GM19099 (cell line): ENCODE measurements around the gene PARD3B.

ENCODE experiments used
- POLR2A ChIP-seq: IDR thresholded peaks from 3 replicates; pipeline ENCODE4 v1.6.1; 2011; ENCODE audit warnings: low read depth; ENCODE audit not compliant: insufficient read length; ENCODE audit errors: extremely low read depth

PARD3B gene

DNA sequence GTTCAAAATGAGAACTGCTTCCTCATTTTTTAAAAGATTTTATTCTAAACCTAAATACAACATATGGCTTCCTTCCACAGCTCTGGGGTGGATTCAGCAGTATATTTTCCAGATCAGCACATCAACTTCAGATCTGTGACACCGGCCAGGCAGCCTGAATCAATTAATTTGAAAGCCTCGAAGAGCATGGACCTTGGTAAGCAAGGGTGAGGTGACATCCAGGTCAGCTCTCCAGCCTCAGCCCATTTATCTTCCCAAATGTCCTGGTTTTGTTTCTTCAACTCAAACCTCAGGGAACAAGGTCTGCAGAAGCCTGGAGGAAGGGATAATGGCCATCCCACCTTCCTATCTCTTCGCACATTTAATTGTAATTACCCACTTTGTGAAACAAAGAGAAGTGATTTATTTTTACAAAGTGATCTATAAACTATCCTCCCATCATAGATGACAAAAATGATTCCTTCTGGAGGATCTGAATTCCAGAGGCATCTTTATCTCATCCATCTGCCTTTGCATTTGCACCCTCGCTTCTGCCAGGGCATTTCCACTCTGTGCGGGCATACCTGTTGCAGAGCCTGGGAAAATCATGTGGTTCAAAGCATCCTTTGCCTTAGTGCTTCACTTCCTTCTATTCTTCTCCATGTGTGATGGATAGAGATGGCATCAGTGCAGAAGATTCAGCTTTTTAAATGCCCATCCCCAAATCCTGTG lies 648.0 kb downstream of the PARD3B start:
- TF ChIP-seq POLR2A = no peak

DNA sequence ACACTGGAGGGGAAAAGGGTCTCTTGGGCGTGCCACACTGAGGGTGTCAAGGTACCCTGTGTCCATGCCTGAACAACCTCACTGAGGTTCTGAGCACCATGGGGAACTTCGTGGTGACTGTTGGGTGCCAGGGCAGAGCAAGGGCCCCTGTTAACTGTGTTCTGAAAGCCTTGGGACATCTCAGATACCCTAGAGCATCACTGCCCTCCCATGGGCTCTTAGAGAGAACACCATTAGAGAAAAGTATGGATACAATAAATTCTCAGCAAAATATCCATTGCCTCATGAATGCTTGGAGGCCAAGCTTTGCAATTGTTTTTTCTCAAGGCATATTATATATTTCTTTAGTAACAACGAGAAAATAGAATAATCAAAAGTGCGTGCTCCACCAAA lies 648.6 kb downstream of the PARD3B start:
- TF ChIP-seq POLR2A = no peak

DNA sequence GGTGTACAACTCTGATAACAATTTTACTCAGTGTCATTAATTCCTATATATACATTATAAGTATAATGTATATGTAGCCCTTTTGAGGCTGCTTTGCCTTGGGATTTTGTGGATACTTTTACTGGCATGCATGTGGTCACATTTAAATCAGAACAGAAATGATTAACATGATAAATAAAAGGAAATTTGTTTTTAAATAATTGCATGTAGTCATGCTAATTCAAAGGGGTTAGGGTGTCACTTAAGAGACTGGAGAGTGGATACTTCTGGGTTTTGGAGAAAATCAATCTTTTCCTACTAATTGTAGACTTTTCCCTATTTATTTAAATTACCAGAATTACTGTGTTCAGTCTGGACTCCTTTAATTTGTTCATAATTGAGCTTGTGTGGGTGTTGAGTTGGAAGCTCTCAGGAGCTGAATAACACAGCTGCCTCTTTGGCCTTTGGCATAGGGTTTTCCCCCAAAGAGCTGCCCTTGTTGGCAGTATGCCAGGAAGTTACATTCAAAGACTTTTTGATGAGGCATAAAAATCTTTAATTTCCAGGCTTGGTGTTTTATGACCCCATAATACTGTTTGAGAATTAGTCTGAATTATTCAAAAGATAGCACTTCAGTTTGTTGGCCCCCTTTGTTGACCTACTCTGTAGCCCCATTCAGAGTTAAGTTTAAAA lies 652.3 kb downstream of the PARD3B start:
- TF ChIP-seq POLR2A = no peak

DNA sequence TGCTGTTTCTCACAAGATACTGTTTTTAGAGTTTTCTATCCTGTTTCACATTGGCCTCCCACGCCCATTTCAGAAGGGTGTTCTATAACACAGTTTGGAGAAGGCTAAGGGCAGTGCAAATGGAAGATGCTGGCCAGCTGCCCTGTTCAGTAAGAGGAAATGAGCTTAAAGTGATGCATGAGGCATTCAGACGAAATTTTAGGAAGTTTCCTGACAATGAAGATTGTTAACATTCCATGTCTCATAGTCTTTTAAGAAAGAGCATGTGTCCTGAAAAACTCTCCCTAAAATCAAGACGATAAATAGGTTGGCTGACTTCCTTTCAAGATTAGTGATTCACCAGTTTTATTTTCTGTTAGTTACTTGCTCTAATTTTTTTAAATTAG lies 652.9 kb downstream of the PARD3B start:
- TF ChIP-seq POLR2A = no peak

DNA sequence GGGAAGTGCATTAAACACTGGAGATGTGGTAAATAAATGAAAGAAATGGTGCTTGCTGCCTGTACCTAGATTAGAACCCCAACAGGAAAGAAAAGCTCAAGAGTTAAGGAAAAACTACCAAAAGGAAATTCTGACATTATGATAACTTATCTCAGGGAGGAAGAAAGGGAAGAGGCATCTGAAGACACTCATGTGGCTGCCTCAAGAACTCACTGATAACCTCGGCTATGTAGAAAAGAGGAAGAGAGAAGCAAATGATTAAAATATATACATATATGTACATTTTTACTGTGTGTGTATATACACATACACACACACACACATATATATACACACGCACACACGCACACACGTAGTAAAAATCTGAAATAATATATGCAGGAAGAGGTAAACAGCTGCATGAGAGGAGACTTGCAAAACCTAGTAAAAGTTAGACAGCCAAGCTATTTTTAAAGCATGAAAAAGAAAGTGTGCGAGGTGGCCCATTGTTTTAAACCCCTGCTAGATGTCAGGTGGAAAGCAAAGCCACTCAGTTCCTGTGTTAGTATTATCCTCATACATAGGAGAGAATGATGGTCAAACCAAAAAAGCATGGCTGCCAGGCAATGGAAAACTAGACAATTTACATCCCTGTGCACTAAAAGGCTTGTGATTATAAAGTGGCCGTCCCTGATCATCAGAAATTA lies 654.0 kb downstream of the PARD3B start:
- TF ChIP-seq POLR2A = no peak

DNA sequence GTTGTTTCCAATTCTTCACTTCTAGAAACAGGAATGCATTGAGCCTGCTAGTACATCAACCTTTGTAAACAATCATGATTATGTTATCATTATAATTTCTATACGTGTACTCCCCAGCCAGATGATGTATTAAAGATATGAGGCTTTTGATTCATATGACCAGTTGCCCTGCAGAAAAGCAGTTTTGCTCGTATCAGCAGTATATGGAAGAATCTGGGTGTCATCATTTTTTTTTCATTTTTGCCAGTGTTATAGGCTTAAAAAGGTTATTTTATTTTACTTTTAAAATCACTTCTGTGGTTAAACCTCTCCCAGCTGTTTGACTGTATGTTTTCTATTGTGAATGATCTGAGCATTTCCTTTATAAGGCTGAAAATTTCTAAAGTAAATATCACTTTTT lies 665.2 kb downstream of the PARD3B start:
- no peak for TF ChIP-seq POLR2A

DNA sequence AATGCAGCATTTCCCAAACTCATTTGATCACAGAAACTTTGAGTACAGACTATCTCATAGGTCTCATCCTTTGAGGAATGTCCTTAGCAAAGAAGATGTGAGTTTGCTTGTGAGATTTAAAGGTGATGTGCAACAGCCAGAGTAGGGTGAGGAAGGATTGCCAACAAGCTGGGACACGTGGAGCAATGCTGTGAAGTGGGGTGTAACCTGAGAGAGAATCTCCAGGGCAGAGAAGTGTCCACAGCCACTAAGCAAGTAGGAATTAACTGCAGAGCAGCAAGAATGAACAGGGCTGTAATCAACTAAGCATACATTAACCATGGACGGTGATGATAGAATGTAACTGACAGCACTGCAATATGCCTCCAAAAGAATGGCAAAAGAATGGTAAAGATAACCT lies 667.1 kb downstream of the PARD3B start:
- TF ChIP-seq POLR2A = no peak

DNA sequence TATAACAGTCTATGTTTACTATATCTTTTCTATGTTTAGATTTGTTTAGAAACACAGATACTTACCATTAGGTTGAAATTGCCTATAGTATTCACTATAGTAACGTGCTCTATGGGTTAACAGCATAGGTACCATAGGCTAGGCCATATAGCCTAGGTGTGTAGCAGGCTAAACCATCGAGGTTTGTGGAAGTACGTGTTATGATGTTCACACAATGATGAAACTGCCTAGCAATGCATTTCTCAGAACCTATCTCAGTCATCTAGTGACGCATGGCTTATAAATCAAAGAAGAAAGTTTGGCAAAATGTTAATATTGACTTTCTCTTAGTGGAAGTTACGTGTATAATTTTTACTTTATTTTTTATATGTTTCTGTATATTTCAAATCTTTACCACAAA lies 670.8 kb downstream of the PARD3B start:
- TF ChIP-seq POLR2A = no peak

DNA sequence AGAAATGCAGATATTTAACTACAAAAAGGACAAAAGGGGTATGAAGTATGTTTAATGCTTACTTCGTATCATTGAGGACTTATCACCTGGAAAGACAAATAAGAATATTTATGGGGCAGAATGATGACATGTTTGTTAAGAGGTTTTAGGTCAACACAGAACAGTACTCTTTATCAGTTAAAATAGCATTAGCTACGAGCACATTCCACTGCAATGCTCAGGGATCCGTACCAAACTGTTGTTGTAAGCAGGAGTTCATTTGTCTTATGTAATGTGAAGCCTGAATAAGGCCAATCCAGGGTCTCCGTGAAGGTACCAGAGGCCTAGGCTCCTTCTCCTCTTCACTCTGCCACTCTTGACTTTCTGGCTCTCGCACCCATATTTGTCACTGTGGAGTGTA lies 671.3 kb downstream of the PARD3B start:
- no peak for TF ChIP-seq POLR2A

DNA sequence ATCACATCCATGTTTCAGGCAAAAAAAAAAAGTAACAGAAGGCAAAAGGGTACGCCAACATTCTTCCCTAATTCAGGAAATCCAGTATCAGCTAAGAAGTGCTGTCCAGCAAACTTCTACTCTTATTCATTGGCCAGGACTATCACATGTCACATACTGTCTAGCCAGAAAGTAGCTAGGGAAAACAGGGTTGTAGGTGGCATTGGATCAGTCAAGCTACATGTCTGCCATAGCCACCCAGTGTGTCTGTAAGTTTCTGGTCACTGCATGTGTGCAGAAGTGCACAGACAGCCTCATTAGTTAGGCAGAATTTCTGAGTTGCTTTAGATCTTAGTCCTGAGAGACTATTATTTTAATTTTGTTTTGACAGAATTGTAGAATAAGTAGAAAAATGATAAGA lies 671.7 kb downstream of the PARD3B start:
- TF ChIP-seq POLR2A = no peak

DNA sequence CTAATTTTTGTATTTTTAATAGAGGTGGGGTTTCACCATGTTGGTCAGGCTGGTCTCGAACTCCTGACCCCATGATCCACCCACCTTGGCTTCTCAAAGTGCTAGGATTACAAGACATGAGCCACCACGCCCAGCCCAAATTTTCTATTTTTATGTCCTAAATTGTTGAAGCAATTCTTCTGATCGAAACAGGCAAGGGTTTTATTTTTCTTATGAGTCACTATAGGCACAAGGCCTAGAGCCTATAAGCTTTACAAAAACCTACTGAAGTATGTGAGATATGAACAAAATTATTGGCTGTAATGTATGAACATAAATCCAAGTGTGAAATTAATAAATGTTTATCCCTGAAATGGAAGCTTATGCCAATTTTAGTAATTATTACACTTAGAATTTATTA lies 672.8 kb downstream of the PARD3B start:
- TF ChIP-seq POLR2A = no peak

DNA sequence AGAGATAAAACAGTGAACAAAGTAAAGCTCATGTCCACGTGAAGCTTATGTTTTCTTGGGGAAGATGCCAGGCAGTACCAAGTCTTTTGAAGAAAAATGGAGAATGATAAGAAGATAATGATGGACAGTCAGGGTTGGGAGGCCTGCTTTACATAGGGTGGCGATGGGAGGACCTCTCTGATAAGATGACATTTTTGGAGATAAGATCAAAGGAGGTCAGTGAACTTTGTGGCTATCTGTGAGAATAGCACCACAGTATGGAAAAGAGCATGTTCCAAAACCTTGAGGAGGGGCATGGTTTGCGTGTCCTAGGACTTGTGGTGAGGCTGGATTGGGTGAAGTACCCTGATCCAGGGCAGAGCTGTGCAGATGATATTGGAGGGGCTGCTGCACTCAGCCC lies 675.3 kb downstream of the PARD3B start:
- TF ChIP-seq POLR2A = no peak

DNA sequence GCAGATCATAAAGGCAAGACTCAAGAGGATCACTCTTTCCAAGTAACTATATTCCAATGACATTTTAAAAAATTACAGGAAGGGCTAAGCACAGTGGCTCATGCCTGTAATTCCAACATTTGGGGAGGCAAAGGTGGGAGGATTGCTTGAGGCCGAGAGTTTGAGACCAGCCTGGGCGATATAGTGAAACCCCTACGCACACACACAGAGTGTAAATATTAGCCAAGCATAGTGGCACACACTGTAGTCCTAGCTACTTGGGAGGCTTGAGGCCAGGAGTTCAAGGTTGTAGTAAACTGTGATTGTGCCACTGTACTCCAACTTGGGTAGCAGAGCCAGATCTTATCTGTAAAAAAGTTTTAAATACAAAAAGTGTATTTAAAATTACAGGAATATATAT lies 686.8 kb downstream of the PARD3B start:
- no peak for TF ChIP-seq POLR2A

DNA sequence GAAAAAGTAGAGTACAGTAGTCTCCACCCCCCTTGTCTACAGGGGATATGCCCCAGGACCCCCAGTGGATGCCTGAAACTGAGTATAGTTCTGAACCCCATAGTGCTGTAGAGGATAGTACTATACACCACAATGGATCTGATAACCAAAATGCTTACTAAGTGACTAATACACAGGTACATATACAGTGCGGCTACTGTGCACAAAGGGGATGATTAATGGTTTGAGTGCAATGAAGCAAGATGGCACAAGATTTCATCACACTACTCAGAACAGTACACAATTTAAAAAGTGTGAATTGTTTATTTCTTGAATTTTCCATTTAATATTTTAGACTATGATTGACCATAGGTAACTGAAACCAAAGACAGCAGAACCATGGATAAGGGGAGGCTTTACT lies 690.2 kb downstream of the PARD3B start:
- no peak for TF ChIP-seq POLR2A

DNA sequence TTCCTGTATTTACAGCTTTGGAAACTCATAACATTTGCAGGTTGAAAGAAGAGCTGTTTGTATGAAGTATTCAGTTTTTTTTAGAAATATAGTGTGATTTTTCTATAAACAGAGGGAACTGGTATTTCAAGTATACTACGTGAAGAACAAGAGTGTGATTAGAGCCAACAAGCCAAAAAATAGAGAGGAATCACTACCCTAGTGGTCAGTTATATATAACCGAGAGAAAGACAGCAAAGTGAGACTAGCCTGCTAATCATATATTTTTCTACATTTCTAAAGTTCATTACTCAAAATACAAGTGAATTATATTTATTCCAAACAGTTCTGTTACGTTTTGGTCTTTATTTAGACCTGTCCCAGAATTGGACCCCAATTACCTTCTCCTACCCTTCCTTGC lies 692.2 kb downstream of the PARD3B start:
- TF ChIP-seq POLR2A = no peak

DNA sequence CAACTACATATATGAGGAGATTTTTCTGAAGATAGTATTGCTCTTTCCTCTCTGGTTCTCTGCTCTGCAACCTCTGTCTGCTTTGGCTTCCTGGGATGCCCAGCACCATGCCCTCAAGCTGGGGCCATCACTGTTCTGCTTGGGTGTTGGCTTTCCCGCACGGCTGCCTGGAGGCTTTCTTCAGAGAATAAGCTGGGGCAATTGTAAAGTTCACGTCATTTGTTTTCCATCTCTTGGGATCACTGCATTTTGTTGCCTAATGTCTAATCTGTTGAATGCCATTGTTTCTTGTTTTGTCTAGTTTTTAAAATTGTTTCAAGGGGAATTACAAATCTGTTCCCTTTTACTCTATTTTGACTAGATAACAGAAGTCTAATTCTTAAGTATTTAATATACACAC lies 699.7 kb downstream of the PARD3B start:
- TF ChIP-seq POLR2A = no peak
